ENCODE measurements around the gene KPNA1. TPM values are rescaled to one million over a fixed set of nuclear protein-coding genes. Genes with fewer than 3 reads are reported as not detected.

KPNA1 gene
- polyA plus RNA-seq, 2 of the 4 experiments (the other 2 are of a cell fraction), result 48.1 to 81.8 TPM

- Histone ChIP-seq H3K4me1 (peaks cover 6% of the 10 kb centered on the region; the same call in 1 of the 3 replicates), H3K27ac (peak overlapping the region; percentile 90 to 94), H3K4me2 (peak overlapping the region; percentile 91), H3K4me3 (peak overlapping the region; percentile 65), H3K9me3 (no peaks in the 10 kb centered on the region)
- FAIRE-seq (no peak), DNase-seq (ENCODE audit: low read depth in 1 of 2, low spot score in 1 of 2) (no peak), ATAC-seq (peak in 1 of 2 experiments; percentile 15; a peak in 3 of 6 replicates)
- ChIA-PET CTCF (interaction anchor here (0.6 to 2.7 kb wide), 3 partner anchors 96 to 115 kb away, joined by 3 to 16 read pairs (median 4); no protein-coding TSS in a partner anchor), POLR2A (interaction anchor here (1.1 to 1.5 kb wide), 2 partner anchors 116 to 179 kb away, joined by 3 to 12 read pairs; partner anchors contain the start of genes FAM162A and PARP14)
- WGBS (ENCODE audit: missing lambda C conversion rate), result 70% methylated on average over 5 of the region's 5 CpGs
- TF ChIP-seq JUN (IDR thresholded peaks at IDR 0.05) (no peak), RCOR1 (IDR thresholded peaks at IDR 0.05; ENCODE audit: low read depth, low read length) (no peak), POLR2AphosphoS2 (conservative IDR thresholded peaks at IDR 0.05; ENCODE audit: low read length) (no peak), CHD2 (IDR thresholded peaks at IDR 0.05; ENCODE audit: low read length, partially characterized antibody) (no peak), HES2 (IDR thresholded peaks at IDR 0.05) (no peak), CBX8 (IDR thresholded peaks at IDR 0.05) (no peak), E2F6 (IDR thresholded peaks at IDR 0.05; ENCODE audit: borderline replicate concordance, low read depth) (no peak), SMC3 (IDR thresholded peaks at IDR 0.05) (no peak), ESRRA (IDR thresholded peaks at IDR 0.05; ENCODE audit: borderline replicate concordance, low read length) (no peak)
Measured at GRCh38 chr3:122563717-122564025, 48.9 kb upstream of the KPNA1 start.

- H3K27ac ChIP-seq, result peak overlapping the region; percentile 90 to 94
- DNase-seq (ENCODE audit: low read depth in 1 of 2, low spot score in 1 of 2) (no peak), ATAC-seq (no peak; a peak in 1 of 6 replicates), FAIRE-seq (no peak)
- WGBS (ENCODE audit: missing lambda C conversion rate), result 94% methylated on average over 5 of the region's 5 CpGs
- no peak for TF ChIP-seq TP53 (CRISPR knock-in tag; IDR thresholded peaks at IDR 0.05)
- TF ChIP-seq RFX5 (IDR thresholded peaks at IDR 0.05), result no peak
- no peak for TF ChIP-seq HOXA7 (CRISPR knock-in tag; IDR thresholded peaks at IDR 0.05)
- TF ChIP-seq POLR2AphosphoS2 (conservative IDR thresholded peaks at IDR 0.05; ENCODE audit: low read length), result no peak
- no peak for TF ChIP-seq ZNF302 (CRISPR knock-in tag; IDR thresholded peaks at IDR 0.05)
- no peak for TF ChIP-seq E2F6 (IDR thresholded peaks at IDR 0.05; ENCODE audit: borderline replicate concordance, low read depth)
- no peak for TF ChIP-seq HOXB13 (CRISPR knock-in tag; IDR thresholded peaks at IDR 0.05; ENCODE audit: low read depth)
- TF ChIP-seq PBX3 (IDR thresholded peaks at IDR 0.05), result no peak
- no peak for TF ChIP-seq JUNB (IDR thresholded peaks at IDR 0.05)
- no peak for TF ChIP-seq ZC3H11A (IDR thresholded peaks at IDR 0.05)
- TF ChIP-seq RCOR1 (IDR thresholded peaks at IDR 0.05; ENCODE audit: low read depth, low read length), result no peak
- TF ChIP-seq CBX8 (IDR thresholded peaks at IDR 0.05), result no peak
- TF ChIP-seq HMGXB4 (CRISPR knock-in tag; IDR thresholded peaks at IDR 0.05; ENCODE audit: borderline replicate concordance), result no peak
- no peak for TF ChIP-seq HES2 (IDR thresholded peaks at IDR 0.05)
- no peak for TF ChIP-seq EP300 (IDR thresholded peaks at IDR 0.05)
- no peak for TF ChIP-seq CTCF (IDR thresholded peaks at IDR 0.05)
- no peak for TF ChIP-seq EHMT2 (IDR thresholded peaks at IDR 0.05; ENCODE audit: low read depth)
- TF ChIP-seq KDM1A (IDR thresholded peaks at IDR 0.05; ENCODE audit: low read depth), result no peak
- no peak for TF ChIP-seq ATOH8 (CRISPR knock-in tag; IDR thresholded peaks at IDR 0.05; ENCODE audit: low read depth)
- TF ChIP-seq NR3C1 (IDR thresholded peaks at IDR 0.05), result no peak
- H3K4me1 ChIP-seq, result peaks cover 6% of the 10 kb centered on the region; the same call in 1 of the 3 replicates
- ChIA-PET CTCF (interaction anchor here (2.7 kb wide), 1 partner anchor 116 kb away, joined by 16 read pairs; no protein-coding TSS in a partner anchor), POLR2A (no interaction called here)
- H3K9me3 ChIP-seq, result no peaks in the 10 kb centered on the region
- H3K4me3 ChIP-seq, result peak overlapping the region; percentile 65; the same call in 2 of the 3 replicates
- peak overlapping the region; percentile 91 for H3K4me2 ChIP-seq
Measured at GRCh38 chr3:122562923-122563716, 48.4 kb upstream of the KPNA1 start.
